ENCODE results near the gene GSK3A. TPM values are rescaled to one million over a fixed set of nuclear protein-coding genes. Genes with fewer than 3 reads are reported as not detected.

Gene GSK3A
- total RNA-seq, 1 donor, result 18.3 TPM

- TF ChIP-seq CTCF (IDR thresholded peaks at IDR 0.05; ENCODE audit: insufficient read depth, low read length), result no peak
- DNase-seq (ENCODE audit: low read depth), result no peak
- peak overlapping the region; percentile 84 for H3K4me3 ChIP-seq (ENCODE audit: low read depth, low read length)
Measured at GRCh38 chr19:42284591-42285341, 42.4 kb upstream of the GSK3A start.

GRCh38 chr19:42284066-42284501 is 41.7 kb upstream of the GSK3A start:
- TF ChIP-seq CTCF (IDR thresholded peaks at IDR 0.05; ENCODE audit: insufficient read depth, low read length), result no peak
- DNase-seq (ENCODE audit: low read depth), result peak; percentile 74

GRCh38 chr19:42283188-42284065 is 41.0 kb upstream of the GSK3A start:
- no peak for TF ChIP-seq CTCF (IDR thresholded peaks at IDR 0.05; ENCODE audit: insufficient read depth, low read length)
- peak overlapping the region; percentile 57 for H3K4me3 ChIP-seq (ENCODE audit: low read depth, low read length)
- peak; percentile 88 for DNase-seq (ENCODE audit: low read depth)

More at GRCh38 chr19:42284066-42284501, 41.7 kb upstream of the GSK3A start:
- peak overlapping the region; percentile 84 for H3K4me3 ChIP-seq (ENCODE audit: low read depth, low read length)

GRCh38 chr19:42282819-42283187 is 40.4 kb upstream of the GSK3A start:
- peak overlapping the region; percentile 57 for H3K4me3 ChIP-seq (ENCODE audit: low read depth, low read length)
- no peak for DNase-seq (ENCODE audit: low read depth)
- no peak for TF ChIP-seq CTCF (IDR thresholded peaks at IDR 0.05; ENCODE audit: insufficient read depth, low read length)

- peak; percentile 68 for DNase-seq (ENCODE audit: low read depth)
- H3K4me3 ChIP-seq (ENCODE audit: low read depth, low read length), result peak overlapping the region; percentile 76
Measured at GRCh38 chr19:42281827-42282762, 39.7 kb upstream of the GSK3A start.

More at GRCh38 chr19:42281827-42282762, 39.7 kb upstream of the GSK3A start:
- TF ChIP-seq CTCF (IDR thresholded peaks at IDR 0.05; ENCODE audit: insufficient read depth, low read length), result no peak
